Keratinocyte (primary cell): ENCODE data around the gene OTOS.

Source experiments
- CTCF ChIP-seq, 3 experiments: IDR thresholded peaks in 1 of 3; conservative IDR thresholded peaks in 1 of 3; optimal IDR thresholded peaks in 1 of 3; 2 replicates in 2 of 3; 3 replicates in 1 of 3; pipeline versions ENCODE3 to v1.5.1; 2011; ENCODE audit warnings: low read length in 3 of 3, mild to moderate bottlenecking in 3 of 3, moderate library complexity in 2 of 3, control low read depth in 1 of 3, inconsistent platforms in 1 of 3; ENCODE audit not compliant: insufficient read depth in 2 of 3; ENCODE audit errors: extremely low read depth in 1 of 3
- EZH2 ChIP-seq: IDR thresholded peaks from one replicate; pipeline ENCODE4 v1.6.1; 2012; ENCODE audit warnings: inconsistent platforms, mild to moderate bottlenecking, low read length, moderate library complexity

GRCh38 chr2:240155745-240156390, 15.4 kb upstream of the OTOS start:
- TF ChIP-seq CTCF (optimal IDR thresholded peaks at IDR 0.05 in 1 of 3, IDR thresholded peaks at IDR 0.05 in 1 of 3, conservative IDR thresholded peaks at IDR 0.05 in 1 of 3; ENCODE audit: extremely low read depth in 1 of 3, insufficient read depth in 2 of 3, low read length in 3 of 3) (no peak), EZH2 (no peak)
